ENCODE measurements around the gene EHMT1. TPM values are rescaled to one million over a fixed set of nuclear protein-coding genes. Genes with fewer than 3 reads are reported as not detected.
A peak's percentile ranks its signal among the peaks of the same experiment; 100 is the strongest.

EHMT1 gene
- total and polyA plus RNA-seq, 2 of the 13 experiments (the other 11 are each of a cell fraction or from before 2014, with no cell fraction given) = 23.0 to 27.1 TPM

GRCh38 chr9:137590469-137591383, 28.1 kb upstream of the EHMT1 start, which contains the start of gene ZMYND19 (continued):
- 0 out of 2 replicates have a peak, but pooled peaks have one; percentile 6 for TF ChIP-seq CTCF (CRISPR knock-in tag; IDR thresholded peaks at IDR 0.05)
- no peak for TF ChIP-seq TCF12 (IDR thresholded peaks at IDR 0.05)
- peak; percentile 20; the same call in 1 of the 2 replicates for TF ChIP-seq TCF12 (CRISPR knock-in tag; IDR thresholded peaks at IDR 0.05)
- no peak for TF ChIP-seq MAZ (IDR thresholded peaks at IDR 0.05; ENCODE audit: borderline replicate concordance, low read depth, low read length)
- 0 out of 2 replicates have a peak, but pooled peaks have one; percentile 21 for TF ChIP-seq MAZ (CRISPR knock-in tag; IDR thresholded peaks at IDR 0.05; ENCODE audit: low read depth)
- TF ChIP-seq SP1 (IDR thresholded peaks at IDR 0.05) = no peak
- TF ChIP-seq SP1 (CRISPR knock-in tag; IDR thresholded peaks at IDR 0.05) = peak; percentile 72
- TF ChIP-seq ZBTB38 (CRISPR knock-in tag; IDR thresholded peaks at IDR 0.05) = peak; percentile 21; the same call in 1 of the 2 replicates

- H2AFZ ChIP-seq (ENCODE audit: low read length) = no peak overlapping the region
- H3K9me3 ChIP-seq (ENCODE audit: low read length) = no peaks in the 10 kb centered on the region
- no peaks in the 10 kb centered on the region for H3K27me3 ChIP-seq (ENCODE audit: control insufficient read depth in 1 of 2, insufficient read depth in 2 of 2, low read length in 2 of 2)
- ChIA-PET CTCF (ENCODE audit: low intra/inter-chr PET ratio, low total read pairs) (no interaction called here), POLR2A (no interaction called here)
- ATAC-seq (no peak), DNase-seq (ENCODE audit: low spot score) (no peak), FAIRE-seq (no peak)
- H3K36me3 ChIP-seq (replicated peaks in 1 of 2; ENCODE audit: control insufficient read depth in 1 of 2, insufficient read depth in 2 of 2, low read length in 2 of 2) = peaks cover 0 to 9% of the 10 kb centered on the region in 2 experiments; a peak in 2 of 5 replicates
- in situ Hi-C loops (cut with HindIII; ENCODE audit: extremely low pct_ligation_motif_present, low pct_unique_long_range_greater_than_20kb) (no loop called here), intact Hi-C loops (cut with micrococcal nuclease; ENCODE audit: unreplicated experiment) (no loop called here)
- H3K27ac ChIP-seq (ENCODE audit: extremely low read length, insufficient read depth, low read length) = no peak overlapping the region
- WGBS (ENCODE audit: low lambda C conversion rate) = 64% methylated on average over 3 of the region's 7 CpGs
- peaks cover 16% of the 10 kb centered on the region for H3K79me2 ChIP-seq (ENCODE audit: insufficient read depth, low read length)
- no peak overlapping the region for H3K4me3 ChIP-seq (replicated peaks in 1 of 3; ENCODE audit: insufficient read depth in 1 of 3, low read depth in 2 of 3, low read length in 3 of 3)
- H4K20me1 ChIP-seq (ENCODE audit: insufficient read depth, low read length) = no peaks in the 10 kb centered on the region
- no peak overlapping the region for H3K9ac ChIP-seq (ENCODE audit: insufficient read depth, low read depth, low read length)
- H3K4me2 ChIP-seq (ENCODE audit: low read depth, low read length) = peak overlapping the region; percentile 19; the same call in 1 of the 2 replicates
- TF ChIP-seq NCOA5 (CRISPR knock-in tag; IDR thresholded peaks at IDR 0.05) (no peak), PAX8 (CRISPR knock-in tag; IDR thresholded peaks at IDR 0.05; ENCODE audit: borderline replicate concordance) (no peak), TAF15 (IDR thresholded peaks at IDR 0.05; ENCODE audit: low read depth, low read length, poor library complexity, severe bottlenecking) (no peak), GTF3A (CRISPR knock-in tag; conservative IDR thresholded peaks at IDR 0.05) (no peak), ELK4 (CRISPR knock-in tag; IDR thresholded peaks at IDR 0.05; ENCODE audit: borderline replicate concordance) (no peak)
- peaks cover 47% of the 10 kb centered on the region for H3K4me1 ChIP-seq (ENCODE audit: insufficient read depth, low read length)
- no TSS peak for BruUV-seq (replicated peaks)
Observed at GRCh38 chr9:137592767-137593166, 26.0 kb upstream of the EHMT1 start.

Measured in HepG2 (cell line).